ENCODE data around the gene FTCD.
"Not testable (repeated sequence)": the region's sequence is repeated elsewhere in the genome, so short reads cannot be mapped to it uniquely, and the experiment has no call there.

Gene FTCD

GRCh38 chr21:46155514-46156377 lies at the start of gene FTCD:
FTCD (minus strand) TSS chr21:46155579; CDS start chr21:46155523, 56 bp downstream.
- no peak for DNase-seq

GRCh38 chr21:46205166-46205565 lies 49.8 kb upstream of the FTCD start:
- no peak for DNase-seq

- no peak for DNase-seq
Measured at GRCh38 chr21:46203203-46203600, 47.8 kb upstream of the FTCD start.

- DNase-seq: no peak
Measured at GRCh38 chr21:46202592-46203202, 47.3 kb upstream of the FTCD start.

- DNase-seq: not testable (repeated sequence)
Measured at GRCh38 chr21:46200877-46201803, 45.8 kb upstream of the FTCD start.

GRCh38 chr21:46199436-46200373 lies 44.3 kb upstream of the FTCD start:
- DNase-seq: no peak

- DNase-seq: no peak
Measured at GRCh38 chr21:46196733-46197132, 41.4 kb upstream of the FTCD start.

GRCh38 chr21:46195595-46196195 lies 40.3 kb upstream of the FTCD start:
- DNase-seq: no peak

GRCh38 chr21:46194374-46195334 lies 39.3 kb upstream of the FTCD start:
- DNase-seq: no peak

GRCh38 chr21:46193829-46194373 lies 38.5 kb upstream of the FTCD start:
- DNase-seq: no peak

GRCh38 chr21:46191686-46192575 lies 36.6 kb upstream of the FTCD start:
- DNase-seq: no peak

GRCh38 chr21:46191257-46191685 lies 35.9 kb upstream of the FTCD start:
- no peak for DNase-seq

GRCh38 chr21:46190491-46191131 lies 35.2 kb upstream of the FTCD start:
- no peak for DNase-seq

GRCh38 chr21:46189959-46190490 lies 34.6 kb upstream of the FTCD start:
- no peak for DNase-seq

- DNase-seq: no peak
Measured at GRCh38 chr21:46189213-46189958, 34.0 kb upstream of the FTCD start.

- no peak for DNase-seq
Measured at GRCh38 chr21:46188226-46189212, 33.1 kb upstream of the FTCD start.

All from stimulated activated naive CD4-positive, alpha-beta T cell (primary cell).